KOPT-K1 (cell line): ENCODE results near the gene TYSND1.

Experiments used
- H3K27ac ChIP-seq: fragments of 200-600 bp; sonication (generic); 2 replicates; pipeline ENCODE4 v1.5.1; 2016; ENCODE audit warnings: antibody characterized with exemption, mild to moderate bottlenecking, low read depth, low read length; ENCODE audit not compliant: poor library complexity, severe bottlenecking
- H3K36me3 ChIP-seq: fragments of 200-600 bp; sonication (generic); 2 replicates; pipeline ENCODE4 v1.5.1; 2017; ENCODE audit warnings: antibody characterized with exemption, mild to moderate bottlenecking, low read length, moderate library complexity; ENCODE audit not compliant: insufficient read depth
- H3K9me3 ChIP-seq: fragments of 200-600 bp; sonication (generic); 2 replicates; pipeline ENCODE4 v1.5.1; 2017; ENCODE audit warnings: antibody characterized with exemption, low read length, mild to moderate bottlenecking; ENCODE audit not compliant: insufficient read depth, poor library complexity, severe bottlenecking

The TYSND1 gene

DNA sequence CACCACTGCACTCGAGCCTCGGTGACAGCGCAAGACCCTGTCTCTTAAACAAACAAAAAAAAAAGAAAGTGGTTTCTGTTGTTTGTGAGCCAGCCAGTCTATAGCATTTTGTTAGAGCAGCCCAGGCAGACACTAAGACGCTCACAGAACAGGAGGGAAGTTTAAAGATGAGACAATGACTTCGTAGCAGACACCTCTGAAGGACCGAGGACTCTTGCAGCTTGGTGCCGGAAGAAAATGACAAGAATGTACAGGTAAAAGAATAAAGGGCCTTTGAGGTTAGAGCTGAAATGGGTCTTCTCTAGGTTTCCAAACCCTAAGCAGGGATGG lies 54.1 kb downstream of the TYSND1 start:
- no peaks in the 10 kb centered on the region for H3K9me3 ChIP-seq
- H3K27ac ChIP-seq: peak overlapping the region; percentile 47
- H3K36me3 ChIP-seq: no peaks in the 10 kb centered on the region

DNA sequence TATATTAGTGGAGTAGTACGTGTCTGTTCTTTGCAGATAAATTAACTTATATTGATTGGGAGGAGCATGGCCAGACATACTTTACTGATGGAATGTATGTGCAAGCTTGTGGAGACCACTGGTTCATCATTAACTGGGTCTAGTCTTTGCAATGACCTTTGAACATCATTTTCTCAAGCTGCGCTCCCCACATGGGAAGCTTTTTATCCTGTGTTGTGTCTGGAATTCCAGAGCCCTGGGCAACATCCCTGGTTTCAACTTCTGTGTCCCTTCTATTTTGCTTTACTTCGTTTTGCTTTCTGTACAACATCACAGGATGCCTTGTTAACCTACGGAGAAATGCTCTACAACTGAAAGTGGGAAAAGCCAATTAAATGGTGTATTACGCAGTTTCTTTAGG lies 55.5 kb downstream of the TYSND1 start:
- H3K9me3 ChIP-seq: no peaks in the 10 kb centered on the region
- no peaks in the 10 kb centered on the region for H3K36me3 ChIP-seq
- H3K27ac ChIP-seq: no peak overlapping the region

DNA sequence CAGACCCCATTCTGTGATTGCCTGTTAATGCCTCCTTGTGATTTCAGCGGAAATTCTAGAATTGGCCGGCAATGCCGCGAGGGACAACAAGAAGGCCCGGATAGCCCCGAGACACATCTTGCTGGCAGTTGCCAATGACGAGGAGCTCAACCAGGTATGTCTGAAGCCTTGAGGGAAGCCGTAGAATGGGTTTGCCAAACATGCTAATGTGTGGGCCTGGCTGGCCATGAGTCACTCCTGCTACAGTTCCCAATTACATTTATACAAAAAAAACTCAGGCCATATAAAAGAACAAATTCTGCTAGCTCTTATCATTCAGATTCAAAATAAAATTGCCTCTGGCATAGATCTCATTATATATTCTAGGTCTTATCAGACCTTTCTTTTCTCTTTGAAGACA lies 56.5 kb downstream of the TYSND1 start:
- no peak overlapping the region for H3K27ac ChIP-seq
- H3K36me3 ChIP-seq: no peaks in the 10 kb centered on the region

DNA sequence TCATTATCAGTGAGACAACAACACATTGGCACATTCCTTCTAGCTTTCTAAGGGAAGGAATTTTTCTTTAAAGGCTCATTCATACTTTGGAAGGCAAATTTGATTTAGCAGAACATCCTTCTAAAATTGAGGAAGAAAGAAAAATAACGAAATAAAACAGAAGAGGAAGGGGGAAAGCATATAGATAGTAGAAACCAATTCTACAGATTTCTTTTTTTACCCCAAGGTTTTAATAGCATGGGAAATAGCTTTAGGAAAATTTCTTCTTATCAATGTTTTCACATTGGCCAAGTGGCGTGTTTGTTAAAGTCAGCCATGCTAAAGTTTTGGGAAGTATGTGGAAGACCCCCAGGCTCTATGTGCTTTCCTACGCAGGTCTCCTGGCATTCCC lies 58.2 kb downstream of the TYSND1 start:
- Histone ChIP-seq H3K9me3 (no peaks in the 10 kb centered on the region), H3K27ac (no peak overlapping the region), H3K36me3 (no peaks in the 10 kb centered on the region)

More for the DNA sequence above, 56.5 kb downstream of the TYSND1 start:
- no peaks in the 10 kb centered on the region for H3K9me3 ChIP-seq
